Nephron progenitor cell (in vitro differentiated cells): ENCODE data around the gene TYSND1.
A peak's percentile ranks its signal among the peaks of the same experiment; 100 is the strongest.

Experiments used
- DNase-seq: peaks from one replicate; pipeline ENCODE4 v3.0.0; 2021
- H3K27ac Mint-ChIP-seq: 2 replicates; pipeline ENCODE4 v1.8.0; 2021; ENCODE audit warnings: mild to moderate bottlenecking, moderate library complexity, mixed read lengths
- H3K27me3 Mint-ChIP-seq: 2 replicates; pipeline ENCODE4 v1.8.0; 2021; ENCODE audit warnings: mild to moderate bottlenecking, low read depth, mixed read lengths; ENCODE audit not compliant: poor library complexity
- H3K36me3 Mint-ChIP-seq: 2 replicates; pipeline ENCODE4 v1.8.0; 2021; ENCODE audit warnings: low read depth, mixed read lengths
- H3K4me1 Mint-ChIP-seq: 2 replicates; pipeline ENCODE4 v1.8.0; 2021; ENCODE audit warnings: mixed read lengths
- H3K4me3 Mint-ChIP-seq: 2 replicates; pipeline ENCODE4 v1.8.0; 2021; ENCODE audit warnings: mild to moderate bottlenecking, moderate library complexity, mixed read lengths
- H3K9me3 Mint-ChIP-seq: 2 replicates; pipeline ENCODE4 v1.8.0; 2021; ENCODE audit warnings: mild to moderate bottlenecking, moderate library complexity, mixed read lengths
- TF ChIP-seq, protein P1 (sequence below): fragments of 200-600 bp; sonication (generic); IDR thresholded peaks from 2 replicates; pipeline ENCODE4 v1.5.0; 2021; ENCODE audit warnings: antibody characterized with exemption

TYSND1 gene

DNA sequence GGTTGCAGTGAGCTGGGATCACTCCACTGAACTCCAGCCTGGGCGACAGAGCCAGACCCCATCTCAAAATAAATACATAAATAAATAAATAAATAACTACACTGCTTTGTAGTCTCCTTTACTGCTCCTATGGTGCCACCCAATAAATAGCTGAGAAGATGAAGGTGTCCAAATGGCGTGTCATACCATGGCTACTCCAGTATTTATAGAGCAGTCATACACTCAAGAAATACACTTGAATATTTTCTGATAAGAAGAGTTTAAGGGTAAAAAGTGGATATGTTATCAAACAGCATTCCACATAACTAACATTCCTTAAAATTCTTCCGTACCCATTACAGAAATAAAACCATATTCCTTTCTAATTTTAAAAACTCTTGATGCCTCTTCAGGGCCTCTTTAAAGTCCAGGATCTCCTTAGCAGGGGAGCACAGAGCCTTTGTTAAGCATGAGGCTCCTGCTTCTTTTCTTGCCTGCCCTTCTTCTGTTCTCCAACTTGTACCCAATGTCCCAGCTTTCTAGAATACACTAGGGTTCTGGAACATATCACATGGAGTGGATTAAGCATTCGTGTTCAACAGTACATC is 31.7 kb upstream of the TYSND1 start:
- DNase-seq: no peak
- Mint-ChIP-seq H3K27ac (no peak overlapping the region), H3K9me3 (peaks cover 27% of the 10 kb centered on the region), H3K4me3 (no peak overlapping the region), H3K4me1 (peaks cover 14% of the 10 kb centered on the region), H3K27me3 (peaks cover 38% of the 10 kb centered on the region), H3K36me3 (no peaks in the 10 kb centered on the region)
- TF ChIP-seq, protein P1, sequence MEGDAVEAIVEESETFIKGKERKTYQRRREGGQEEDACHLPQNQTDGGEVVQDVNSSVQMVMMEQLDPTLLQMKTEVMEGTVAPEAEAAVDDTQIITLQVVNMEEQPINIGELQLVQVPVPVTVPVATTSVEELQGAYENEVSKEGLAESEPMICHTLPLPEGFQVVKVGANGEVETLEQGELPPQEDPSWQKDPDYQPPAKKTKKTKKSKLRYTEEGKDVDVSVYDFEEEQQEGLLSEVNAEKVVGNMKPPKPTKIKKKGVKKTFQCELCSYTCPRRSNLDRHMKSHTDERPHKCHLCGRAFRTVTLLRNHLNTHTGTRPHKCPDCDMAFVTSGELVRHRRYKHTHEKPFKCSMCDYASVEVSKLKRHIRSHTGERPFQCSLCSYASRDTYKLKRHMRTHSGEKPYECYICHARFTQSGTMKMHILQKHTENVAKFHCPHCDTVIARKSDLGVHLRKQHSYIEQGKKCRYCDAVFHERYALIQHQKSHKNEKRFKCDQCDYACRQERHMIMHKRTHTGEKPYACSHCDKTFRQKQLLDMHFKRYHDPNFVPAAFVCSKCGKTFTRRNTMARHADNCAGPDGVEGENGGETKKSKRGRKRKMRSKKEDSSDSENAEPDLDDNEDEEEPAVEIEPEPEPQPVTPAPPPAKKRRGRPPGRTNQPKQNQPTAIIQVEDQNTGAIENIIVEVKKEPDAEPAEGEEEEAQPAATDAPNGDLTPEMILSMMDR: no peak

DNA sequence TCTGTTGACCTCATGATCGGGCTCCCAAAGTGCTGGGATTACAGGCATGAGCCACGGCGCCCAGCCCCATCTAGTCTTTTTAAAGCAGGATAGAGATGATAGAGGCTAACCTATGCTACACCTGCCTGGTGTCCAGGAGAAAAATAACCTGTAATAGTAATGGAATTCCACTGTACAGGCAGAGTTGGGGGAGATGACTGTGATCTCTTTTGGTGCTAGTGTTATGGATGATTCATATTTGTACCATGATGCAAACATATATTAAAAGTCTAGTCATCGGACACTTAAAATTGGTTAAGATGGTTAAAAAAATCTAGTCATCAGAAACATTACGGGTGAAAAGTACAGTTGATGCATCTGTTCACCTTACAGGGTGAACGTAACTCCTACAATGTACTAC is 29.9 kb upstream of the TYSND1 start:
- Mint-ChIP-seq H3K4me3 (no peak overlapping the region), H3K27ac (no peak overlapping the region), H3K4me1 (peaks cover 14% of the 10 kb centered on the region), H3K9me3 (peaks cover 27% of the 10 kb centered on the region), H3K27me3 (peaks cover 28% of the 10 kb centered on the region), H3K36me3 (no peaks in the 10 kb centered on the region)
- TF ChIP-seq, protein P1: no peak
- no peak for DNase-seq

GRCh38 chr10:70175516-70175915 is 29.0 kb upstream of the TYSND1 start:
- peaks cover 19% of the 10 kb centered on the region for H3K4me1 Mint-ChIP-seq
- peaks cover 22% of the 10 kb centered on the region for H3K27me3 Mint-ChIP-seq
- TF ChIP-seq, protein P1: no peak
- H3K36me3 Mint-ChIP-seq: no peaks in the 10 kb centered on the region
- peaks cover 22% of the 10 kb centered on the region for H3K9me3 Mint-ChIP-seq
- DNase-seq: no peak
- no peak overlapping the region for H3K4me3 Mint-ChIP-seq
- no peak overlapping the region for H3K27ac Mint-ChIP-seq

GRCh38 chr10:70174058-70174741 is 27.7 kb upstream of the TYSND1 start:
- no peak overlapping the region for H3K27ac Mint-ChIP-seq
- H3K27me3 Mint-ChIP-seq: peaks cover 18% of the 10 kb centered on the region
- peaks cover 24% of the 10 kb centered on the region for H3K4me1 Mint-ChIP-seq
- no peaks in the 10 kb centered on the region for H3K36me3 Mint-ChIP-seq
- TF ChIP-seq, protein P1: no peak
- no peak for DNase-seq
- H3K4me3 Mint-ChIP-seq: no peak overlapping the region
- H3K9me3 Mint-ChIP-seq: peaks cover 9% of the 10 kb centered on the region

DNA sequence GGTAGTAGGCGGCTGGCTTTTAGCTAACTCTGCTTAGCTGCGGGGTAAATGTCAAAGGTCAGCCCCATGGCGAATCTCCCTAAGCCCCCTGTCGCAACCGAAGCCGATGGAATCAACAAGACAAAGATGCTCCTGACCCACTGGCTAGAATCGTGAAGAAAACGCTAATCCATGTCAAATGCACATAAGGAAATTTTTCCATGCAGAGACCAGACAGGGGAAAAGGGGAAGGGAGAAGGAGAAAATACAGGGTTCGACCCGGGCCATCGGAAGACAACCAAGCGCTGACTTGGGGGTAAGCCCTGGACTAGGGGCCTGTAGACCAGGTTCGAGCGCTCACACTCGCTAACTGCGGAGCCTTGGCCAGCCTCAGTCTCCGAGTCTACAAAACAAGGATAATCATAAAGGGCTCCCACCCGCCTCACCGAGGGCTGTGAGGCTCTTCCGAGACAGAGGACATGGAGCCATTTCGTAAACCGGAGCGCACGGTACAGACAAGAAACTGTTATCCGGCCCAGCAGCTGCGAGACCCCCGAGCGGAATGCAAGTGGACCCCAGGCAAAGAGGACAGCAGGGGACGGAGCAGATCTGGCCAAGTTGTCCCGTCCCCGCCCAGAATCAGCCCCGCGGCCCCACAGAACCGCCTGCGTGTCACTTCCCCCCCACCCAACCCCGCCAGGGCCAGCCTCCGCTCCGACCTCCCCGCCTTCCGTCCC is 23.3 kb upstream of the TYSND1 start:
- Mint-ChIP-seq H3K36me3 (peaks cover 15% of the 10 kb centered on the region), H3K27ac (peak overlapping the region; percentile 98), H3K9me3 (peaks cover 3% of the 10 kb centered on the region), H3K27me3 (peaks cover 3% of the 10 kb centered on the region), H3K4me1 (peaks cover 41% of the 10 kb centered on the region), H3K4me3 (peak overlapping the region; percentile 98)
- DNase-seq: peak; percentile 42
- TF ChIP-seq, protein P1: no peak
